Measurements from ENCODE around the gene GAS2L2. TPM values are rescaled to one million over a fixed set of nuclear protein-coding genes. Genes with fewer than 3 reads are reported as not detected.
A peak's percentile ranks its signal among the peaks of the same experiment; 100 is the strongest.

The GAS2L2 gene
- total and polyA plus RNA-seq, 2 donors (not counting 1 experiment from before 2014, with no cell fraction given), result 0.09 to 0.17 TPM

DNA sequence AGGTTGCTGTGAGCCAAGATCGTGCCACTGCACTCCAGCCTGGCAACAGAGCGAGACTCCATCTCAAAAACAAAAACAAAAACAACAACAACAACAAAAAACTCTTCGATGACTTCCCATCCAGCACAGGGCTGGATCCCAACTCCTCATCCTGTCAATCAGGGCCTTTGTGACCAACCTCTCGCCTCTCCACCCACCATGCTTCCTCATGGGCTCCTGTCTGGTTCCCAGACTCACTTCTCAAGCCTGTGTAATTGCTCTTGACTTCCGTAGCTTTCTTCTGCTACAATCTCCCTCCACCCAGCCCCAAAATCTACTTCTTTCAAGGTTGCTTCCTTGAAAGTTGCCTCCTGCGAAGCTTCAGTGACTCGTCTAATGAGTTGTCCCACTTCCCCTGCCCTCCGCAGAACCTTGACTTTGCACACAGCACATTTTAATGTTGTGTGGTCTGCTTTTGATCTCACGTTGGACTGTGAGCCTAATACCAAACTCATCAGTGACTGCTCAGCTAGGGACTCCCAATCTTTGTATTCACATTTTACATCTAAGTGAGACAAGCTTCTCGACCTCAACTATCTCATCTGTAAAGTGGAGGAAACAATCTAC, 22.5 kb downstream of the GAS2L2 start:
- Histone ChIP-seq H3K9ac (ENCODE audit: low read length) (no peak overlapping the region), H2AFZ (ENCODE audit: insufficient read depth, low read depth, low read length, poor library complexity, severe bottlenecking) (no peak overlapping the region), H3K27me3 (replicated peaks in 1 of 4; ENCODE audit: control extremely low read depth in 1 of 4, control insufficient read depth in 3 of 4, insufficient read depth in 4 of 4, low read length in 3 of 4) (peaks cover 0 to 12% (median 0%) of the 10 kb centered on the region in 4 experiments), H4K20me1 (ENCODE audit: control insufficient read depth, insufficient read depth, low read length, poor library complexity, severe bottlenecking) (no peaks in the 10 kb centered on the region), H3K27ac (ENCODE audit: low read length in 2 of 2) (no peak overlapping the region), H3K4me3 (ENCODE audit: control extremely low read depth in 1 of 5, extremely low read depth in 1 of 5, insufficient read depth in 1 of 5, low read depth in 2 of 5, low read length in 4 of 5) (no peak overlapping the region), H3K9me3 (ENCODE audit: control extremely low read depth in 1 of 3, control insufficient read depth in 2 of 3, insufficient read depth in 1 of 3, low read length in 2 of 3) (no peaks in the 10 kb centered on the region), H3K36me3 (replicated peaks in 1 of 2; ENCODE audit: control extremely low read depth in 1 of 2, control insufficient read depth in 1 of 2, extremely low read depth in 1 of 2, insufficient read depth in 2 of 2, low read length in 1 of 2) (peaks cover 3 to 12% of the 10 kb centered on the region in 2 experiments), H3K79me2 (ENCODE audit: control insufficient read depth, insufficient read depth, low read length) (no peaks in the 10 kb centered on the region), H3K4me1 (ENCODE audit: control insufficient read depth in 2 of 2, insufficient read depth in 2 of 2, low read length in 2 of 2) (peaks cover 9 to 11% of the 10 kb centered on the region in 2 donors), H3K4me2 (replicated peaks; ENCODE audit: low read depth, low read length, poor library complexity, severe bottlenecking) (peak overlapping the region; percentile 79)
- H3K27ac Mint-ChIP-seq, result no peak overlapping the region
- TF ChIP-seq EZH2 (IDR thresholded peaks at IDR 0.05; ENCODE audit: borderline replicate concordance, insufficient read depth, low read depth, low read length, poor library complexity, severe bottlenecking), result no peak
- TF ChIP-seq CTCF (IDR thresholded peaks at IDR 0.05), result no peak
- WGBS (ENCODE audit: insufficient coverage), result 96% methylated on average over 5 of the region's 10 CpGs
- H3K4me3 Mint-ChIP-seq, result peak overlapping the region; percentile 81
- H3K27me3 Mint-ChIP-seq, result peaks cover 11% of the 10 kb centered on the region
- intact Hi-C loops (cut with micrococcal nuclease), result no loop called here
- peaks cover 15% of the 10 kb centered on the region for H3K4me1 Mint-ChIP-seq
- no peak for ATAC-seq (ENCODE audit: low read depth)
- ChIA-PET POLR2A (no interaction called here), CTCF (interaction anchor here (1.2 to 1.5 kb wide), 3 partner anchors 15 to 78 kb away, joined by 3 to 4 read pairs (median 3); partner anchors contain the start of gene TAF15)
- DNase-seq, result no peak
- no peaks in the 10 kb centered on the region for H3K9me3 Mint-ChIP-seq (ENCODE audit: insufficient read depth)

DNA sequence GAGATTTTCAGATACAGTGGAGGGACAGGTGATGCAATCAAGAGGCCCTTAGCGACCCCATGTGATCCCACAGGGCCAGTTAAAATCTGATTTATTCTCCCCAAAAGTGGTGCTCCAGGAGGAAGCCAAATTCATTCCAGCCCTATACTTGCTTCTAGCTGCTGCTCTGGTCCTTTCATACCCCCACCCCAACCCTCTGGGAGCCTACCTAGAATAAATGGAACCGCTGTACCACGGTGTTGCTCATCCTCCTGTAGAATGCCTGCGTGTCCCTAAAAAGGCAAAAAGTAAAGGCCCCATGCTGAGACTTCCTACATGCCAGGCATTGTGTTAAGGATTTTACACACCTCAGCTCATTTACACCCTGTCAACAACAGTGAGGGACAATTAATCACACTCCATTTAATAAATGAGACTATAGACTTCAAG, 23.6 kb downstream of the GAS2L2 start:
- Histone ChIP-seq H3K36me3 (replicated peaks in 1 of 2; ENCODE audit: control extremely low read depth in 1 of 2, control insufficient read depth in 1 of 2, extremely low read depth in 1 of 2, insufficient read depth in 2 of 2, low read length in 1 of 2) (peaks cover 5 to 23% of the 10 kb centered on the region in 2 experiments), H4K20me1 (ENCODE audit: control insufficient read depth, insufficient read depth, low read length, poor library complexity, severe bottlenecking) (no peaks in the 10 kb centered on the region), H3K9ac (ENCODE audit: low read length) (no peak overlapping the region), H3K79me2 (ENCODE audit: control insufficient read depth, insufficient read depth, low read length) (no peaks in the 10 kb centered on the region), H3K27me3 (replicated peaks in 1 of 4; ENCODE audit: control extremely low read depth in 1 of 4, control insufficient read depth in 3 of 4, insufficient read depth in 4 of 4, low read length in 3 of 4) (peaks cover 0 to 12% (median 0%) of the 10 kb centered on the region in 4 experiments), H3K4me1 (ENCODE audit: control insufficient read depth in 2 of 2, insufficient read depth in 2 of 2, low read length in 2 of 2) (peaks cover 9 to 11% of the 10 kb centered on the region in 2 donors), H3K4me3 (ENCODE audit: control extremely low read depth in 1 of 5, extremely low read depth in 1 of 5, insufficient read depth in 1 of 5, low read depth in 2 of 5, low read length in 4 of 5) (no peak overlapping the region), H3K4me2 (replicated peaks; ENCODE audit: low read depth, low read length, poor library complexity, severe bottlenecking) (no peak overlapping the region), H2AFZ (ENCODE audit: insufficient read depth, low read depth, low read length, poor library complexity, severe bottlenecking) (no peak overlapping the region), H3K27ac (ENCODE audit: low read length in 2 of 2) (no peak overlapping the region), H3K9me3 (ENCODE audit: control extremely low read depth in 1 of 3, control insufficient read depth in 2 of 3, insufficient read depth in 1 of 3, low read length in 2 of 3) (no peaks in the 10 kb centered on the region)
- no peak for TF ChIP-seq CTCF (IDR thresholded peaks at IDR 0.05)
- no peak for TF ChIP-seq EZH2 (IDR thresholded peaks at IDR 0.05; ENCODE audit: borderline replicate concordance, insufficient read depth, low read depth, low read length, poor library complexity, severe bottlenecking)
- peaks cover 11% of the 10 kb centered on the region for H3K27me3 Mint-ChIP-seq
- intact Hi-C loops (cut with micrococcal nuclease), result no loop called here
- H3K4me1 Mint-ChIP-seq, result peaks cover 15% of the 10 kb centered on the region
- POLR2A ChIA-PET, result interaction anchor here (0.5 kb wide), 1 partner anchor 1573 kb away, joined by 3 read pairs; no protein-coding TSS in a partner anchor
- peak overlapping the region; percentile 13 for H3K4me3 Mint-ChIP-seq
- ATAC-seq (ENCODE audit: low read depth), result no peak
- CTCF ChIA-PET, result no interaction called here
- no peak for DNase-seq
- H3K9me3 Mint-ChIP-seq (ENCODE audit: insufficient read depth), result no peaks in the 10 kb centered on the region
- H3K27ac Mint-ChIP-seq, result no peak overlapping the region
- 97% methylated on average over 4 of the region's 4 CpGs for WGBS (ENCODE audit: insufficient coverage)
